GM21526 (cell line): ENCODE results near the gene LAMC3.

Experiments
- ATAC-seq: cut with Tn5 transposase; IDR thresholded peaks from one replicate; pipeline ENCODE4 v1.9.1; 2021; ENCODE audit warnings: moderate library complexity; ENCODE audit not compliant: unreplicated experiment, low FRiP score

The LAMC3 gene

GRCh38 chr9:131008909-131009618, at the start of gene LAMC3:
Gene LAMC3, plus strand, starts transcription at chr9:131009174. Its CDS starts 41 bp downstream, at chr9:131009215.
- no peak for ATAC-seq

DNA sequence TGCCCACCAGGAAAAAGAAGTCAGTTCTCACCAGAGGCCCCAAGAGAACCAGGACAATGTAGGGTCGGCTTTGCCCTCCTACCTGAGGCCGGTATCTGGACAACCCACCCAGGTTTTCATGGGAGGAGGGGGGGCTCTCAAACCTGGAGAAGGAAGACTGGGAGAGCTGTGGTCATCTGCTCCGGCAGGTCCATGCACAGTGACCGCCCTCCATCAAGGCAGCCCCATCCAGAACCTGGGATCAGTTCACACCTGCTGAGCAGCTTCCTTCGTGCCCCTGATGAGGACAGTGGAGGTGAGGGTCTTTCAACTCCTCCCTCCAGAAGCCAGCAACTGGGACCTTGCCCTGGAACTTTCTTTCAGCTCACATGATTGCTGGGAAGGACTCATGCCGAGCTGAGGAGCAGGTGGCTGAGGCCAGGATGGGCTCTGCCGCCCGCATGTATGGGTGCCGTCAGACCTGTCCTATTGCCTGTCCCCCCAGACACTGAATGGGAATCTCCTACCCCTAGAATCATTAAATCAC, 49.1 kb upstream of the LAMC3 start:
- no peak for ATAC-seq

DNA sequence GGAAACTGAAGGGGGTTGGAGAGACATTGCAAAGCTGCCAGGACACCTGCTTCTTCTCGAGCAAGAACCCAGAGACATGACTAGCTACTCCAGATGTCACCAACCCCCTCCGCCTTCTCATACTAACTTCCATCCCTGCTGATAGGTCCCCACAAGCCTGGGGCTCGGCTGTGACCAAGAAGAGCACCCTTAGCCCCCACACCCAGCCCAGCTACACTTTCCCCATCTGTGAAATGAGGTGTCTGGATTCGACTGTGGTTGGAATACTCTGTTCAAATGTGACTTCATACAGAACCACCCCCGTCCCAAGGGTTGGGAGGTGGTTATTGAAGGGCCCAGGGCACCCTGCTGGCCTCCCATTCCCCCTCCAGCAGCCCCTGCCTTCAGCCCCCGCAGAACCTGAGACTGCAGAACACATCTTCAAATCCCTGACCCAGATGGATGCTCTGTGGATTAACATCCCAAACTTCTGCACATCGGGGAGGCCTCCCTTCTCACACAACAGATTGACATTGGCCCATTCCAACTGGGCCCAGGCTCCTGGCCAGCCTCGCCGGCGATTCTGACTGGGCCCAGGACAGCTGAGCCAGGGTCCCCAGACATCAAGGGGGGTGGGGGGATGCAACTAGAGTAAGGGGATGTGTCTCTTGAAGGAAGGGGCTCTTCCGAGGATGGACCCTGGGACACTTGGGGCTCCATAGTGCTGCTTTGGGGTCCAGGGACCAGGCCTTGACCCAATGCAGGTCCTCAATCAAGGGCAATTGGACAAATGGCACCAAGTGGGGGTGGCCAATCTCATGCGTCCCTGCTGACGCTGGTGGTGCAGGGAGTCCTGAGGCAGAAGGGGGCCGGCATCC, 48.2 kb upstream of the LAMC3 start:
- no peak for ATAC-seq

GRCh38 chr9:130961511-130962300, 47.3 kb upstream of the LAMC3 start:
- no peak for ATAC-seq

- ATAC-seq = no peak
Observed at GRCh38 chr9:130962418-130963316, 46.3 kb upstream of the LAMC3 start.

DNA sequence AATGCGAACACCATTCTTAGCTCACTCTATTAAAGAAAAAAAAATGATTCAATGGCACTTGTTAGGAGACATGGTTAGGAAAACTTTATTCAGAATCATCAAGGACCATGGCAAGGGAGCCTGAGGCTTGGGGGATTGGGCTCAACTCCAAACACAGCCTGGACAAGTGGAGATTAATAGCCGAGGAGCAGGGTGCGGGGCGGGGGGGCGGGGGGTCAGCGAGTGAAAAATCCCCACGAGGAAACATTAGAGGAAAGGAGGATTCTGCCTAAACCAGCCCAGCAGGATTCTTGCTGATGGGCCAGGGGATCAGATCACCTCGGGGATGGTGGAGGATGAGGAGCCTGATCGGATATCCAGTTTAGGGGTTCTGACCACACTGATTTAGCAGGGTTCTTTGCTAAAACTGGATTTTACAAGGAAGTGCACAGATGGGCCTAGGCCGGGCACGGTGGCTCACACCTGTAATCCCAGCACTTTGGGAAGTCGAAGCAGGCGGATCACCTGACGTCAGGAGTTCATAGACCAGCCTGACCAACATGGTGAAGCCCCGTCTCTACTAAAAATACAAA, 45.6 kb upstream of the LAMC3 start:
- ATAC-seq = no peak

DNA sequence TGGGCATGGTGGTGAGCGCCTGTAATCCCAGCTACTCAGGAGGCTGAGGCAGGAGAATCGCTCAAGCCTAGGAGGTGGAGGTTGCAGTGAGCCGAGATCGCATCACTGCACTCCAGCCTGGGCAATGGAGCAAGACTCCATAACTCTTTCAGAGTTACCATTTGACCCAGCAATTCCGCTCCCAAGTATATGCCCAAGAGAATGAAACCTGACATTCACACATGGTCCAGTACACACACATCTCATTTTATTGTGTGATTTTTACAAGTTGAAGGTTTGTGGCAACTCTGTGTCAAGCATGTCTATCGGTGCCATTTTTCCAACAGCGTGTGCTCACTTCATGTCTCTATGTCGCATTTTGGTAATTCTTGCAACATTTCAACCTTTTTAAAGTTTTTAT, 45.1 kb upstream of the LAMC3 start:
- no peak for ATAC-seq

DNA sequence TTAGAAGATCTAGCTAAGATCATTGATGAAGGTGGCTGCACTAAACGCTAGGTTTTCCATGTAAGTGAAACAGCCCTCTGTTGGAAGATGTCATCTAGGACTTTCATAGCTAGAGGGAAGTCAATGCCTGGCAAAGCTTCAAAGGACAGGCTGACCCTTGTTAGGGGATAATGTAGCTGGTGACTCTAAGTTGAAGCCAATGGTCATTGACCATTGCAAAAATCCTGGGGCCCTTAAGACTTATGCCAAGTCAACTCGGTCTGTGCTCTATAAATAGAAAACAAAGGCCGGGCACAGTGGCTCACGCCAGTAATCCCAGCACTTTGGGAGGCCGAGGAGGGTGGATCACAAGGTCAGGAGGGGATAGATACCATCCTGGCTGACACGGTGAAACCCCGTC, 43.3 kb upstream of the LAMC3 start:
- no peak for ATAC-seq

- ATAC-seq = no peak
Observed at GRCh38 chr9:130970052-130970451, 38.9 kb upstream of the LAMC3 start.

DNA sequence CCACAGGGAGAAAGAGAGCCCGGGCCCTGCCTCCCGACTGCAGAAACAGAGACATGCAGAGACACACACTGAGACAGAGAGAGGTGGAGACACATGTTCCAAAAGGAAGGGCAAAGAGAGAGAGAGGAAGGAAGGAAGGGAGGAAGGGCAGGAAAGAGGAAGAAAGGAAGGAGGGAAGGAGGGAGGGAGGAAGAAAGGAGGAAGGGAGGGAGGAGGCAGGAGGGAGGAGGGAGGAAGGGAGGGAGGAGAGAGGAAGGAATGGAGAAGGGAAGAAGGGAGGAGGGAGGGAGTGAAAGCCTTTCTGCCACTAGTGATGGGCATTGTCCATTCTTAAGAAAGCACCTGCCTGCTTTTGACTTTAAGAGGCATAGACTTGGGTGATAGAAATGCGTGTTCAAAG, 38.1 kb upstream of the LAMC3 start:
- no peak for ATAC-seq

- no peak for ATAC-seq
Observed at GRCh38 chr9:130971294-130971849, 37.6 kb upstream of the LAMC3 start.

- no peak for ATAC-seq
Observed at GRCh38 chr9:130972277-130972956, 36.6 kb upstream of the LAMC3 start.

- ATAC-seq = no peak
Observed at GRCh38 chr9:130972957-130973685, 35.9 kb upstream of the LAMC3 start.

DNA sequence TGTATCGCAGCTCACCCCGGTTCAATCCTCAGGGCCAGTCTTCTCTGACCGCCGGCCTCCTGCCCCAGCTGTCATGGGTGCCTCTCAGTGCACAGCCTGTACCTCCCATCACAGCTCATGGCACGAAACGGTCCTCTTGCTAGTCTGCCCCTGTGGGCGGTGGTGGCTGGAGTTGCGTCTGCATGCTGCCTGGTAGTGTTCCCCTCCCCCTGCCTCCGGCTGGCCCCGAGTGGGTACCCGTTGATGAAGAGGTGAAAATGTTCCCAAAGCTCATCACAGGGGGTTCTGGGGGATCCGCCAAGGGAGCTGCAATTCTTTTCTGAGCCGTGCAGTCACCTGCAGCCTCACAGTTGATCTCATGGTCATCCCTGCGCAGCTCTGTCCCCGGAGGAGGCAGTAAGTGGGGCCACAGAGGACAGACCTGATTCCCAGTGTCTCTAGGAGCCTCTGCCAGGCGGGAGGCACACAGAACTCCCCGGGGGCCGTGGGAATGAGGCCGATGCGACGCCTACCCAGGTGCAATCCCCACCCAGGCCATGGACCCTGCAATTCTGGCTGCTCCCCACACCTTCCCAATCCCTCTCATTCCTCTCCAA, 35.2 kb upstream of the LAMC3 start:
- ATAC-seq = no peak

GRCh38 chr9:130974697-130975096, 34.3 kb upstream of the LAMC3 start:
- no peak for ATAC-seq

DNA sequence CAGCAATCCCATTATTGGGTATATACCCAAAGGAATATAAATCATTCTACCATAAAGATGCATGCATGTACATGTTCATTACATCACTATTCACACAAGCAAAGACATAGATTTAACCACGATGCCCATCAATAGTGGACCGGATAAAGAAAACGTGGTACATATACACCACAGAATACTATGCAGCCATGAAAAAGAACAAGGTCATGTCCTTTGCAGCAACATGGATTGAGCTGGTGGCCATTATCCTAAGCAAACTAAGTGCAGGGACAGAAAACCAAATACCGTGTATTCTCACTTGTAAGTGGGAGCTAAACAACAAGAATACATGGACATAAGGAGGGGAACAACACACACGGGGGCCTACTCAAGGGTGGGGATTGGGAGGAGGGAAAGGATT, 33.8 kb upstream of the LAMC3 start:
- ATAC-seq = no peak

DNA sequence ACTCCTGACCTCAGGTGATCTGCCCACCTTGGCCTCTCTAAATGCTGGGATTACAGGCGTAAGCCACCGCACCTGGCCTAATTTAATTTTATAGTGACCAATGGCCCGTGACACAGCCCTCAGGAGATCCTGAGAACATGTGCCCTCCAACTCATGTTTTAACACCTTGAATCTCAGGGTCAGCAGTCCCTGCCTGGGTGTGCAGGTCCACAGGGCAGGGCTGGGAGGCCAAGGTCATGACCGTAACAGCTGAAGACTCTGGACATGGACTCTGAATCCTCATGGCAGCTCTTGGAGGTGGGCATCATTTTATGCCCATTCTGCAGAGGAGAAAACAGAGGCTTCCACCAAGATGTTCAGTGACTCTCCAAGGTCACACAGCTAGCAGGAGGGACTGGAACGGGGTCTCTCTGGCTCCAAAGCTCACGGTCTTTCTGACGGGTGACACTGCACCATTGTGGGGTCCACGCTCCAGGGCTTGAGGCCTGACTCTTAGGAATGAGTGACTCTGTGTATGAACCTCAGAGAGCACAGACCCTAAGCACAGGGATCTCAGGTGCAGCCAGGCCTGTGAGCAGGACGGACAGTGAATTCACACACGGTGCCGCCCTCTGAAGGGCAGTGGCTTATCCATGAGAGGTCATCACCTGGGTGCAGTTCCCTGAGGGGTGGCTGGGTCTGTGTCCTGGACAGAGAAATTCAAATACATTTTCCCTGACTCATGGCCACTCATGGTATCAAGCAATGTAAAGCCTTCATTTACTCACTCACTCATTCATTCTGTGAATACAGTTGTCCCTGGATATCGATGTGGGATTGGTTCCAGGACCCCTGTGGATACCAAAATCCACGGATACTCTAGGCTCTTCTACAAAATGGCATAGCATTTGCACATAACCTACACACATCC, 32.8 kb upstream of the LAMC3 start:
- no peak for ATAC-seq
